ENCODE measurements around the gene GINS2. TPM values are rescaled to one million over a fixed set of nuclear protein-coding genes. Genes with fewer than 3 reads are reported as not detected.
A peak's percentile ranks its signal among the peaks of the same experiment; 100 is the strongest.

Gene GINS2
- total and polyA plus RNA-seq, 2 of the 4 experiments (the other 2 are of a cell fraction) = 12.0 to 13.4 TPM

DNA sequence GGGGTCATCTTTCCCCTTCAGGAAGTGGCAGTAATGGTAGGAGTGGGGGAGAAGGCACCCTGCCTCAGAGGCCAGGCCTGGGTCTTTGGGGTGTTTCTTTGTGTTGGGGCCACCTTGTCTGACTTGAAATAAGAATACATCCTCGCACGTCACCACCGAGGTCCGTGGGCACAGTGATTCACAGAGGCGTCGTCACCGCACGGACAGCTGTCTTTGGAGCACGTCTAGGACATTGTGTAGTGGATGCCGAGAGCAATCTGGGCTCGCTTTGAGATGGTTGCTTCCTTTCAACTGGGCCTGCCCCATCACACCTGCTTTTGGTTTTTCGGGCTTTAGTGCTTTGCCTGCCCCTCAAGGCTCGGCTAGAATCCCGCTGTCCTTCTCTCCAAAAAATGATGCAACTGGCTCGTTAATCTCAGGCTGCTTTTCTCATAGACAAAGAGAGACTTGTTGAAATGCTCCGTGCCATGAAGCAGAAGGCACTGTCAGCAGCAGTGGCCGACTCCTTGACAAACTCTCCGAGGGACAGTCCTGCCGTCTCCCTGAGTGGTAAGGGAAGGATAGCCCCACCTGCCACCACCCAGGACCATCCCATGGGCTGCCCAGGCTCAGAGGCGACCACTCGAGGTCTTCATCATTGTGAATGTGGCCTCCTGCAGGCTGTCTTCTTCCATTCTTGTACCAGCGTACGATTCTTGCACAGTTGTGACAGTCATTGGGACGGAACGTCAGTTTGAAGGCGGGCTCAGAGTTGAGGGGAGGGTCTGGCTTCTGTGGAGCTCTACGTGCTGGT lies 24.0 kb downstream of the GINS2 start:
- Histone ChIP-seq H3K4me3 (ENCODE audit: insufficient read depth, low read depth, low read length) (no peak overlapping the region), H2BK20ac (ENCODE audit: low read depth, low read length) (no peak overlapping the region), H3K14ac (replicated peaks; ENCODE audit: low read depth, low read length) (no peak overlapping the region), H2BK120ac (ENCODE audit: low read depth, low read length) (no peak overlapping the region), H3K23ac (ENCODE audit: low read depth, low read length) (no peak overlapping the region), H3K27me3 (ENCODE audit: control insufficient read depth, insufficient read depth, low read length) (no peaks in the 10 kb centered on the region), H3K9me3 (ENCODE audit: control insufficient read depth, insufficient read depth, low read length) (no peaks in the 10 kb centered on the region), H3K4me2 (ENCODE audit: low read depth, low read length) (no peak overlapping the region), H2BK5ac (ENCODE audit: low read depth, low read length, poor library complexity, severe bottlenecking) (no peak overlapping the region), H3K36me3 (ENCODE audit: control insufficient read depth, insufficient read depth, low read length) (peaks cover 77% of the 10 kb centered on the region), H4K20me1 (ENCODE audit: insufficient read depth, low read length) (peaks cover 2% of the 10 kb centered on the region; the same call in 1 of the 2 replicates), H3K4ac (ENCODE audit: low read depth, low read length) (no peak overlapping the region), H3K9ac (ENCODE audit: low read depth, low read length) (no peak overlapping the region), H4K8ac (ENCODE audit: low read depth in 2 of 2, low read length in 2 of 2) (no peak overlapping the region), H3K27ac (ENCODE audit: insufficient read depth, low read length) (no peak overlapping the region), H3K56ac (ENCODE audit: extremely low read depth, insufficient read depth, low read length) (no peak overlapping the region), H2AK9ac (replicated peaks; ENCODE audit: low read depth, low read length, poor library complexity) (peak overlapping the region; percentile 51), H3K9me1 (ENCODE audit: insufficient read depth, low read length) (peaks cover 3% of the 10 kb centered on the region; the same call in 1 of the 2 replicates), H2AK5ac (ENCODE audit: low read depth, low read length) (no peak overlapping the region), H2BK15ac (ENCODE audit: low read depth, low read length) (no peak overlapping the region), H3K18ac (ENCODE audit: low read depth, low read length) (no peak overlapping the region), H3K79me1 (ENCODE audit: low read depth in 1 of 2, low read length in 2 of 2) (peaks cover 0 to 12% of the 10 kb centered on the region in 2 experiments; a peak in 1 of 4 replicates), H4K91ac (ENCODE audit: insufficient read depth, low read depth, low read length) (no peak overlapping the region), H3K4me1 (ENCODE audit: control insufficient read depth, insufficient read depth, low read length) (no peaks in the 10 kb centered on the region), H4K5ac (ENCODE audit: low read depth, low read length) (no peak overlapping the region), H2AFZ (replicated peaks; ENCODE audit: low read length, poor library complexity) (no peak overlapping the region)
- WGBS, 2 experiments (ENCODE audit: extremely low coverage in 2 of 2, insufficient read length in 1 of 2) = 99% methylated on average over 15 of the region's 27 CpGs; no CpG with 5 or more reads in 1 of the 2 experiments
- POLR2A ChIA-PET (ENCODE audit: unreplicated experiment) = no interaction called here
- DNase-seq (no peak), ATAC-seq (ENCODE audit: low read depth) (no peak)
- in situ Hi-C loops (cut with MboI; ENCODE audit: low sequenced_read_pairs) (no loop called here), dilution Hi-C loops (cut with HindIII; ENCODE audit: low sequenced_read_pairs, unreplicated experiment) (no loop called here), intact Hi-C loops (cut with micrococcal nuclease) (no loop called here)
- TF ChIP-seq FOS (IDR thresholded peaks at IDR 0.05; ENCODE audit: low read depth, low read length) = no peak
- TF ChIP-seq CHD1 (IDR thresholded peaks at IDR 0.05; ENCODE audit: low read depth, low read length) = no peak
- TF ChIP-seq RAD21 (IDR thresholded peaks at IDR 0.05; ENCODE audit: low read length) = no peak
- TF ChIP-seq, protein P1, sequence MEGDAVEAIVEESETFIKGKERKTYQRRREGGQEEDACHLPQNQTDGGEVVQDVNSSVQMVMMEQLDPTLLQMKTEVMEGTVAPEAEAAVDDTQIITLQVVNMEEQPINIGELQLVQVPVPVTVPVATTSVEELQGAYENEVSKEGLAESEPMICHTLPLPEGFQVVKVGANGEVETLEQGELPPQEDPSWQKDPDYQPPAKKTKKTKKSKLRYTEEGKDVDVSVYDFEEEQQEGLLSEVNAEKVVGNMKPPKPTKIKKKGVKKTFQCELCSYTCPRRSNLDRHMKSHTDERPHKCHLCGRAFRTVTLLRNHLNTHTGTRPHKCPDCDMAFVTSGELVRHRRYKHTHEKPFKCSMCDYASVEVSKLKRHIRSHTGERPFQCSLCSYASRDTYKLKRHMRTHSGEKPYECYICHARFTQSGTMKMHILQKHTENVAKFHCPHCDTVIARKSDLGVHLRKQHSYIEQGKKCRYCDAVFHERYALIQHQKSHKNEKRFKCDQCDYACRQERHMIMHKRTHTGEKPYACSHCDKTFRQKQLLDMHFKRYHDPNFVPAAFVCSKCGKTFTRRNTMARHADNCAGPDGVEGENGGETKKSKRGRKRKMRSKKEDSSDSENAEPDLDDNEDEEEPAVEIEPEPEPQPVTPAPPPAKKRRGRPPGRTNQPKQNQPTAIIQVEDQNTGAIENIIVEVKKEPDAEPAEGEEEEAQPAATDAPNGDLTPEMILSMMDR (conservative IDR thresholded peaks at IDR 0.05; ENCODE audit: low read depth, low read length) = no peak
- no peak for TF ChIP-seq MXI1 (IDR thresholded peaks at IDR 0.05; ENCODE audit: borderline replicate concordance, low read depth, low read length)
- TF ChIP-seq BHLHE40 (IDR thresholded peaks at IDR 0.05; ENCODE audit: low read depth, low read length) = no peak
- TF ChIP-seq, protein P2, sequence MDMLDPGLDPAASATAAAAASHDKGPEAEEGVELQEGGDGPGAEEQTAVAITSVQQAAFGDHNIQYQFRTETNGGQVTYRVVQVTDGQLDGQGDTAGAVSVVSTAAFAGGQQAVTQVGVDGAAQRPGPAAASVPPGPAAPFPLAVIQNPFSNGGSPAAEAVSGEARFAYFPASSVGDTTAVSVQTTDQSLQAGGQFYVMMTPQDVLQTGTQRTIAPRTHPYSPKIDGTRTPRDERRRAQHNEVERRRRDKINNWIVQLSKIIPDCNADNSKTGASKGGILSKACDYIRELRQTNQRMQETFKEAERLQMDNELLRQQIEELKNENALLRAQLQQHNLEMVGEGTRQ (IDR thresholded peaks at IDR 0.05; ENCODE audit: low read depth, low read length) = no peak
- no TSS peak for BruUV-seq (replicated peaks)
- CTCF ChIA-PET = no interaction called here
